ENCODE measurements around the gene MXRA7. TPM values are rescaled to one million over a fixed set of nuclear protein-coding genes. Genes with fewer than 3 reads are reported as not detected.

Gene MXRA7
- total RNA-seq, 1 experiment from 2014 or later = 101 TPM

DNA sequence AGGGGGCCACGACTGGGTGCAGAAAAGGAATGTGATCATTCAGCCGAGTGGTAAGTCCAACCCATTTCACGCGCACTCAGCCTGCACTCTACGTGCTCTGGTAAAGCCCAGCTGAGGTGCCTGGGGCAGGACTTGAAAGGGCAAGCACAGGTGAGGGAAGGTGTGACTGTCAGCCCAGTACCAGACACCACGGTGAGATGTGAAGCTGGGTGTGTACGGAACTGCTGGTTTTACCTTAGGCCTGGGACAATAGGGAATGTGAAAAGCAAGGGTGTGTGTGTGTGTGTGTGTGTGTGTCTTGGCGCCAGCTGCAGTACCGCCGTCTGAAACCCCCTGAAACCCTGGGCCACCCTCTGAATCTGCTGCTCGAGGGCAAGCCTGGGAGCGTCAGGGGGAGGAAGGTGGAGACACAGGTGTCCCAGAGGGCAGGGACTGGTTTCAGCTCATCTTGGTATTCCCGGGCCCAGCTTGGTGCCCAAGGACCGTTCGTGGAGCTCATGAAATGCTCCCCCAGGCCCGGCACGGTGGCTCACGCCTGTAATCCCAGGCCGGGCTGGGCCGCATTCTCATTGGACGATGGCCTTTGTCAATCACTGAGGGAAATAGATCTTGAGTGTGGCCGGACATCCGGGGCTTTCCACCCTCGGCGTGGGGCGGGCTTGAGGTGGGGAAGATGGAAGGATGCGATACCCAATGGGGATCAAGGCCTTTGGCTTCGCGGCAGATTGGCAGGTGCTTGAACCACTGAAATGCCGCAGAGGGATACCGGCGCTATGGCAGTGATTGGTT lies 39.4 kb downstream of the MXRA7 start:
- peak; percentile 98 for DNase-seq (ENCODE audit: low read depth)
- in situ Hi-C loops (cut with HindIII; ENCODE audit: low pct_unique_long_range_greater_than_20kb, low sequenced_read_pairs) = no loop called here

DNA sequence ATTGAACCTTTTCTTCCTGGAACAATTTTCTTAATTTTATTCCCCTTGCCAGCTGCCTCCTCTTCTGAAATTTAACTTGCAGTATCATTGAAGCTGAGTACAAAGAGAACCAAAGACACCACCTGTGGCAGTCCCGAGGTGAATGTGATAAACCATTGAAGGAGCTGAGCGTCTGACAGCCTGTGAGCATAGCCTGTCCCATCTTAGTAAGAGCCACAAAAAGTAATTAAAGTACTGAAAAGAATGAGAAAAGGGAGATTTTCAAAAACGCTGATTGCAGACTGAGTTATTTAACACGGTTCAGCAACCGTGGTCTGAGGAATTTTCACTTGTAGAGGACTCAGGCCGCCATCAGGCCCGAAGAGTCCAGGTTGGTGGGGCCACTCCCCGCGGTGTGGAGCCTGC lies 40.0 kb downstream of the MXRA7 start:
- in situ Hi-C loops (cut with HindIII; ENCODE audit: low pct_unique_long_range_greater_than_20kb, low sequenced_read_pairs) = no loop called here
- no peak for DNase-seq (ENCODE audit: low read depth)

DNA sequence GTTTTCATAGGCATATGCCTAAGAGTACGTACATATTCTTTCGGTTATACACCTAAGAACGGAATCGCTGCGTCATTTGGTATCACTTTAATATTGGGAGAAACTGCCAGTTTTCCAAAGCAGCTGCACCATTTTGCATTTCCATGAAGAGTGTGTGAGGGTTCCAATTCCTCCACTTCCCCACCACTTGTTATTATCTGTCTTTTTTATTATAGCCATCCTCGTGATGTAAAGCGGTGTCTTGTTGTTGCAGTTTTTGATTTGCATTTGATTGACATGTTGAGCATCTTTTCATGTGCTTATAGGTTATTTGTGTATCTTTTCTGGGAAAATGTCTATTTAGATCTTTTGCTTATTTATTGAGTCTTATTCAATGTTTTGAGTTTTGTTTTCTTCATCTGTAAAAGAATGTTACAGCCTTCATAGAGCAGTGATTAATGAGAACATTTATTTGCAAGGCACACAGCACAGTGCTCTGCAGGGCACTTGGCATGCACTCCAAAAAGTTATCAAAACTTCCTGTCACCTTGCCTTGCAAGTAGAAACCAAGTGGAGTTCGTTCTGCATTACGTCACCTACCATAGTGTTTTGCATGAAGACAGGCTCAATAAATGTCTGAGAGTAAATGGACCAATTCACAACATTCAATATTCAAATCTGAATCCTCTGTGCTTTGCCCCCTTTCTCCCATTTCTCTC lies 40.6 kb downstream of the MXRA7 start:
- in situ Hi-C loops (cut with HindIII; ENCODE audit: low pct_unique_long_range_greater_than_20kb, low sequenced_read_pairs) = no loop called here
- peak; percentile 38 for DNase-seq (ENCODE audit: low read depth)

DNA sequence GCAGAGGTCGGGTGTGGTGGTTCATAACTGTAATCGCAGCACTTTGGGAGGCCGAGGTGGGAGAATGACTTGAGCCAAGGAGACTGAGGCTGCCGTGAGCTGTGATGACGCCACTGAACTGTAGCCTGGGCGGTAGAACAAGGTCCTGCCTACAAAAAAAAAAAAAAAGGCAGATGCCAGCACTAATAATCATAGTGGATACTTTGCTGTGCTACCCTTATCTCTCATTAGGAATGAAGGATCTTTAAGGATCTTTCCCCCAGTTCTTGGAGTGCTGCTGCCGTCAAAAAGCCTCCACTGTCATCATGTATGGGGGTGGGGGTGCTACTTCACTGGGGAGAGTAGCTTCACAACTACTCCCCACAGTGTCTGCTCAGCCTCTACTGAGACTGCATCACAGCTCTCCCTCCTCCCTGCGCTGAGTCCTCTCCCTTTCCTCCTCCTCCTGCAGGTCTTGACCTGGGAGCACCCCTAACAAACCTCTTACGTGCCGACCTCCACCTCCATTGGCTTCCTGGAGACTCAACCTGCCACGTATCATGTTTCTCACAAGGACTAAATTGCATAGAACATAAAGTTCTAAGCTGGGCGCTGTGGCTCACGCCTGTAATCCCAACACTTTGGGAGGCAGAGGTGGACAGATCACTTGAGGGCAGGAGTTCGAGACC lies 42.8 kb downstream of the MXRA7 start:
- in situ Hi-C loops (cut with HindIII; ENCODE audit: low pct_unique_long_range_greater_than_20kb, low sequenced_read_pairs) = no loop called here
- DNase-seq (ENCODE audit: low read depth) = peak; percentile 54

DNA sequence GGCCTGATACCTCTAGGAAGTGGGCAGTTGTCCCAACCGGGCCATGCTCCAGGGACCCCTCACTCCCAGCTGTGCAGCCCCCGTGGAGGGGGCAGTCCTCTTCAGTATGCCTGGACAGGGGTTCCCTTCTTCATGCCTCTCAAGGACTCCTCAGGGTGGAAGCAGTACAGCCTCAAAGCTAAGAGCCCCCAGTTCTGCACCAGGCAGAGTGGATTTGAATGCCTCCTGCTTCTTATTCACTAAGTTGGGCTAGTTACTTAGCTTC lies 43.3 kb downstream of the MXRA7 start:
- no peak for DNase-seq (ENCODE audit: low read depth)
- in situ Hi-C loops (cut with HindIII; ENCODE audit: low pct_unique_long_range_greater_than_20kb, low sequenced_read_pairs) = no loop called here

DNA sequence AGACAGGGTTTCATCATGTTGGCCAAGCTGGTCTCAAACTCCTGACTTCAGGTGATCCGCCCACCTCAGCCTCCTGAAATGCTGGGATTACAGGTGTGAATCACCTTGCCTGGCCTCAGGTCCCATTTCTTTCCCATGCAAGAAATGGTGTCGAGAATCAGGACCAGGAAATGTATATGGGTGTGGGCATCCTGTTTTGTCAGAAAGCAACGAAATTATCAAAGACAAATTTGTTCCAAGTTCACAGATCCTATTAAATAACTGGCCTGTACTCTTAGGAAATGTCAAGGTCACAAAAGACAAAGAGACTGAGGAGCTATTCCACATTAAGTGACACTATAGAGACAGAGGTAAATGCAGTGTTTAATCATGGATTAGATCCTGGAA lies 50.1 kb downstream of the MXRA7 start:
- DNase-seq (ENCODE audit: low read depth) = no peak
- in situ Hi-C loops (cut with HindIII; ENCODE audit: low pct_unique_long_range_greater_than_20kb, low sequenced_read_pairs) = no loop called here

DNA sequence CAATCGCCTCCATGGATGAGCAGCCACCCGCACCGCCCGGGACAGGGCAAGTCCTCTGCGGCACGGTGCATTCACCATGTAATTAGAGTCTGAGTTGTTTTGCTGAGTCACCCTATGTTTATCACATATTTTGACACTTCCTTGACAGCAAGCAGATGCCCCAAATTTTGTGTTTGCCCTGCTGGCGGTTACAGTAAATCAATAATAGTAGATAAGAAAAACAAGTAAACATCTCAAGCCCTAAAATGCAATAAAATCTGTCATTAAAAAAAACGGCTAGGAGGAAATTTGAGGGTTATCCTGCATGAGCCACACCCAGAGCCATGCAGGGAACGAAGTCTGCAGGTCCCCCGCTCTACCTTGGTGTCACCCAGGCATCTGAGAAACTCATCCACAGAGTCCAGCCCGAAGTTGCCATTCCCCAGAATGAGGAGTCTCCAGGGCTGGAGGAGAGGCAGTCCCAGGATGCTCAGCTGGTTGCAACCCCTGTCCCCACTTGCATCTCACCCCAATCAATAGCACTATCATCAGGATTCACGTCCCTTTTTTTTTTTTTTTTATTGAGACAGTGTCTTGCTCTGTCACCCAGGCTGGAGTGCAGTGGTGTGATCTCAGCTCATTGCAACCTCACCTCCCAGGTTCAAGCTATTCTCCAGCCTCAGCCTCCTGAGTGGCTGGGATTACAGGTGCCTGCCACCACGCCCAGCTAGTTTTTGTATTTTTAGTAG lies 50.7 kb downstream of the MXRA7 start:
- in situ Hi-C loops (cut with HindIII; ENCODE audit: low pct_unique_long_range_greater_than_20kb, low sequenced_read_pairs) = no loop called here
- DNase-seq (ENCODE audit: low read depth) = peak; percentile 84

DNA sequence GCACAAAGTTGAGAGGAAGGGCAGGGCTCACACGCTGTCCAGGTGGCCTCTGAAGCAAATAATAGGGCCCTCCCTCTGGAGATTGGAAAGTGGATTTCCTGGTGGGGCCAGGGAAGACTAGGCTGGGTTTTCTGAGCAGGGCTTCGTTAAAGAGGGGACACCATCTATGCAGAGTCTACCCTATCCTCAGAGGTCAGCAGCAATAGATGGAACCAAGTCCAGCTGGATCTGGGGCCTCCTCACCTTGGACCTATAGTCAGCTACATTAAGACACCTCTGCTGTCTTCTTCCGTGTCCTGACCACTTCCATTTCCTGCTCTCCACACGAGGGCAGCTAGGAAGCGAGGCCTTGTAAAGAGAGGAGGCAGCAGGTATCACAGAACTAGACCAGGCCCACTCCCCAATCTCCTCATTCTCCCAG lies 52.5 kb downstream of the MXRA7 start:
- in situ Hi-C loops (cut with HindIII; ENCODE audit: low pct_unique_long_range_greater_than_20kb, low sequenced_read_pairs) = no loop called here
- no peak for DNase-seq (ENCODE audit: low read depth)

DNA sequence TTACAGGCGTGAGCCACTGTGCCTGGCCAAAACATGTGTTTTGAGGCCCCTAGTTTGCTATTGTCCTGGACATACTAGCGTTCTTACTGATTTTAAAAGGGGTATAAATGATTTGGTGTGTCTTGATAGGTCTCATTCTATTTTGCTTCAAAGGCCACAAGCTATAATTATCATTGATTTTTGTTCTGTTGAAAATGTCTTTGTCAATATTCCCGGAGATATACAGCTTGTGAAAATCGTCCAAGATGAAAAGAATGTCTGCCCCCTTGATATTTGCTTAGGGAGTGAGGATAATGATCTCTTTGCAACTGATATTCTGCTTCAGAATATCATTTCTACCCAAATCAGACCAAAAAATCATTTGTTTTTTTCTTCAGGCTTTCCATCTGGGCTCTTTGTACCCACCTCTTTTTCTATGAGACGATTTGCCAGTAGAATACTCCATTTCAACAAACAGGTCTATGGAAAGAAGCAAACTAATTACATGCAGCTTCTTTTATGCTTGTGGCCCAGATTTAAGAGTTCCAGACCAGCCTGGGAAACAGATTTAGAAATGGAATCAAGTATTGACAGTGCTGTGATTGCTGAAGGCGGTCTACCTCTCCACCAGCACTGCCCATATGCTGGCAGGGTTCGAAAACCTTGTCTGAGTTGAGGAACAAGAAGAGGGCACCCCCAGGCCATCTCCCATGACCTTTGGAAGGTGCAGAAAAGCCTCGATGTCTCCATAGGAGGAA lies 53.1 kb downstream of the MXRA7 start:
- in situ Hi-C loops (cut with HindIII; ENCODE audit: low pct_unique_long_range_greater_than_20kb, low sequenced_read_pairs) = no loop called here
- no peak for DNase-seq (ENCODE audit: low read depth)

DNA sequence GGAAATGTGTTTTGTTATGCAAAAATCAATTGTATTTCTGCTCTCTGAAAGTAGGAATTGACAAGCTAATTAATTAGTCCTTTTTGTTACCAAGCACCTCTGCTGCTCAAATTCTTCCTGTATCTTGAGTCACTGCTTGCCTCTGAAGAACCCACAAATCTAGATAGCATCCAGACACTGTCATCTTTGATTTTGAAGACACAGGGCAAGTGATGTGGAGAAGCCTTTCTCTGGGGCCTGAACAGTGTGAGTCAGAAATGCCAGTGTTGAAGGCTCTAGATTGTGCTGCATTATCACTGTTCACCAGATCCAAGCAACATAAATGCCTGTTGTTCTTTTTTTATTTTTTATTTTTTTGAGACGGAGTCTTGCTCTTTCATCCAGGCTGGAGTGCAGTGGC lies 56.4 kb downstream of the MXRA7 start:
- in situ Hi-C loops (cut with HindIII; ENCODE audit: low pct_unique_long_range_greater_than_20kb, low sequenced_read_pairs) = no loop called here
- DNase-seq (ENCODE audit: low read depth) = no peak

DNA sequence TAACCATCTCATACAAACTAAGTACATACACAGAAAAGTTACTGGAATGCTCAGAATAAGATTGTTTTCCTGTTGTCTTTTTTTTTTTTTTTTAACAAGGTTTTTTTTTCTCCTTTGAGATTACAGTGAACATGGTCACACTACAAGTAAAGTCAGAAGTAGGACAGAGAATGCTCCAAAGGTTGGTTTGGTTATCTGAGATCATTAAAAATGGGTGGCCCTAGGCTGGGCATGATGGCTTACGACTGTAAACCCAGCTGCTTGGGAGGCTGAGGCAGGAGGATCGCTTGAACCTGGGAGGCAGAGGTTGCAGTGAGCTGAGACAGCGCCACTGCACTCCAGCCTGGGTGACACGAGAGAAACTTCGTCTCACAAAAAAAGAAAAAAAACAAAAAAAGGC lies 60.3 kb downstream of the MXRA7 start:
- in situ Hi-C loops (cut with HindIII; ENCODE audit: low pct_unique_long_range_greater_than_20kb, low sequenced_read_pairs) = no loop called here
- no peak for DNase-seq (ENCODE audit: low read depth)

DNA sequence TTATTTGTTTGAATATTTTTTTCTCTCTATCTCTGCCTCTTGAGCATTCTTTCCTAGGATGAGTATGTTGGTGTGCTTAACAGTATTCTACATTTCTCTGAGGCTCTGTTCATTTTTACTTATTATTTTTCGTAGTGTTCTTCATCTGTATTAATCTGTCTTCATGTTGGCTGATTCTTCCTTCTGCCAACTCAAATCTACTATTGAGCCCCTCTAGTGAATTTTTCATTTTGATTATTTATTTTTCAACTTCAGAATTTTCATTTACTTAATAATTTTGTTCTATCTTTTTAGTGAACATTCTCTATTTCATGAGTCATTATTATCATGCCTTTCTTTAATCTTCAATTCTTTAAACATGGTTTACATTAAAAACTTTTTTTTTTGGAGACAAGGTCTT lies 64.1 kb downstream of the MXRA7 start:
- in situ Hi-C loops (cut with HindIII; ENCODE audit: low pct_unique_long_range_greater_than_20kb, low sequenced_read_pairs) = no loop called here
- no peak for DNase-seq (ENCODE audit: low read depth)

DNA sequence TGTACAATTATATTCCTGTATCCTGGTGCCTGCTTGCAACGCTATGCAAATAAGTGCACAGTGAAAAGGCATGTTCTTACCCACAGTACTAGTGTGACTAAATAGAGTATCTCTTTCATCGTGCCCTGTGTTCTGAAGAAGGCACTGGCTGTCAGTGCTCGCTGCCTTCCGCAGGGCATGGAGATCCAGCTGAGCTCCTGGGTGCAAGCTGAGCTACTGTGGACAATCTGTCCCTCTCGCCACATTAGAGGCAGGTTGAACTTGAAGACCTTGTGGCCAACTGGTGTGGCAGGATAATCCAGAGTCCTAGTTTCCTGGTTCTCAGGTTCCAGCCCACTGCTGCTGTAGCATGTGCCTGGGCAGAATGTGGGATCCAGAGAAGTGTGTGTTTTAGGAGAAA lies 65.3 kb downstream of the MXRA7 start:
- in situ Hi-C loops (cut with HindIII; ENCODE audit: low pct_unique_long_range_greater_than_20kb, low sequenced_read_pairs) = no loop called here
- DNase-seq (ENCODE audit: low read depth) = no peak

DNA sequence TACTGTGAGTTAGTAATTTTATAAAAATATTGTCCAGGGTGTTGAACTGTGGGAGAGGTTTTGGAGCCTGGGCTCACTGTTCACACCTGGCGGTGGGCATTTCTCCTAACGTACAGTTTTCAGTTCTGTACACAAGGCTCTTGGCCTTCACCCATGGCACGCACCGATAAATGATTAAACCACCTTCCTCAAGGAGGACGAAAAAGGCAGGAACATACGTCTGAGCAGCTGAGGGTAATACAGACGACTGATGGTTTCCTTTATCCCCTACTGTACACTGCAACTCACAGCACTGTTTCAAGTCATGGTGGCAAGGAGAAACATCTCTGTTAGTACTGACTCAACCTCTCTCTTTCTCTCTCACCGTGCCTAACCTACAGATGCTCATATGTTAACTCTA lies 65.8 kb downstream of the MXRA7 start:
- in situ Hi-C loops (cut with HindIII; ENCODE audit: low pct_unique_long_range_greater_than_20kb, low sequenced_read_pairs) = no loop called here
- no peak for DNase-seq (ENCODE audit: low read depth)

DNA sequence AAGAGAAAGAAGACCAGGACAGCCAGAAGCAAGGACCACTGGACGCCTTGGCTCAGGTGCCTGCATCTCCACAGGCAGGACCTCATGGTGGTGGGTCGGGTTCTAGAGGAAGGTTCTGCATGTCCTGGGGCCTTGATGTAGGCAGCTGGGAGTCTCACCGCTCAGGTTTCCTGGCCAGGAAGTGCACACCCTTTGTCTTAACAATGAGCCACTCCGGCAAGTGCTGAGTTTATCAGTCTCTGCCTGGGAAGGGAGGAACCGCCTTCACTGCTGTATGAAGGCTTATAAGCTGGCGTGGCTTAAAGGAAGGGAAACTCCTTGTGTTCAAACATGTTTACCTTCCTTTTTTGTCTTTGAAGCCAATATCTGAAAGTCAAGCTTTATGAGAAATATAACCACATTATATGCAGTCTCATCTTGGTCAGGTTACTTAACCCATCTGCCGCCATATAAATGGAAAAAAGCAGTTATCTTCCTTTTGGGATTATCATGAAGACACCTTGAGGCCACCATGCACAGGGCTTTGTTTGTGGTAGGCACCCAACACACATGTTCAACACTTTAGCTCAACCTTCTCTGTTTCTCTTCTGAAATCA lies 67.1 kb downstream of the MXRA7 start, which contains the start of gene ST6GALNAC1:
TSS of gene ST6GALNAC1 (minus strand) at position 205 of the 596 bp plus-strand sequence. CDS start at position 86, 119 bp downstream.
- in situ Hi-C loops (cut with HindIII; ENCODE audit: low pct_unique_long_range_greater_than_20kb, low sequenced_read_pairs) = no loop called here
- no peak for DNase-seq (ENCODE audit: low read depth)

DNA sequence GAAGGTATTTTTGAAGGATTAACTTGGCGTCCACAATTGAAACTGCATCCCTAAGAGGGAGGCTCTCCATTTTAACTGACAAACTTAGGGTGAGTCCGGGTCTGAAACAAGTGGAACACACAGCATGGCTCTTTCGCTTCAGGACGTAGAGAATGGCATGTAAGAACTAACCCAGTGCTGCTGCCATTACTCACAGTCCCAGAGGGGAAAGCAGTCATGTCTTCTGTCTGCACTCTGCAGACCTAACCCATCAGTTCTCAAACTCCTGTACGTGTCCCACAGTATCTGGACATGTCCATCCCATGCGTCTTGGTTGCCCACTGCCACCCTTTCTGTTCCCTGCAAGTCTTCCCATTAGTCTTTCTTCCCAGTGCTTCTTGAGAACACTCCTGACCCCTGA lies 67.8 kb downstream of the MXRA7 start:
- no peak for DNase-seq (ENCODE audit: low read depth)
- in situ Hi-C loops (cut with HindIII; ENCODE audit: low pct_unique_long_range_greater_than_20kb, low sequenced_read_pairs) = no loop called here

DNA sequence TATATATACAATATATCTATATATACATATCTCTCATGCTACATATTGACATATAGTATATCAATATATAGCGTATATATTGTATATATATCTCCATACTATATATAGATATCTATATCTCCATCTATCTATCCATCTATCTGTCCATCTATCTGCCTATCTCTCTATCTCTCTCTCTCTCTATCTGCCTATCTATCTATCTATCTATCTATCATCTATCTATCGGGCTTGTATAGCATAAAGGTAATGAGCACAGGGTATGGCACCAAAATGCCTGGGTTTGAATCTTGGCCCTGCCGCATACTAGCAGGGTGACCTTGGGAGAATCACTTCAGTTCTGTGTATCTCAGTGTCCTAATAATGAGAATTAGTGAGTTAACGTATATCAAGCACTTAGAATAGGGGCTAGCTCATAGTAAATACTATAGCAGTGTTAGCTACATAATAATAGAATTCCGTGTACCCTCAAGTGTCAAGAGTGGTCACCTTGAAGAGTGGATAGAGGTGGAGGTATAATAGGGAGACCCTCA lies 68.7 kb downstream of the MXRA7 start:
- DNase-seq (ENCODE audit: low read depth) = no peak
- in situ Hi-C loops (cut with HindIII; ENCODE audit: low pct_unique_long_range_greater_than_20kb, low sequenced_read_pairs) = no loop called here

DNA sequence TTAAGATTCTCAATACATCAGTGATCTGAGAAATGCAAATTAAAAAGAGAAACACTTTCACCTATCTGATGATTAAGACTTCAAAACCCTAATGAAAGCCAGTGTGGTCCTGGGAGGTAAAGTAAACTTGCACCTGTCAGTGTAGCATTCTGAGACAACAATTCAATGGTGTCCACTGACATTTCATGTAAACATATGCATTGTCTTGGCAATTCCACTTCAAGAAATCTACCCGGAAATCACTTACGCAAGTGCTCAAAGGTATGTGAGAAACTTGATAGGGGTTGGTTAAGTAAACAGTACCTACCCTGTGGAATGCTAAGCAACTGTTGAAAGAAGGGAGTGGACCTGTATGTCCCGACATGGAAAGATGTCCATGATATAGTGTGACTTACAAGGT lies 69.3 kb downstream of the MXRA7 start:
- in situ Hi-C loops (cut with HindIII; ENCODE audit: low pct_unique_long_range_greater_than_20kb, low sequenced_read_pairs) = no loop called here
- DNase-seq (ENCODE audit: low read depth) = peak; percentile 37

All from Caki2 (cell line).